Coronary artery (tissue), 2 donors: ENCODE data around the gene LEO1.
"Not testable (repeated sequence)": the region's sequence is repeated elsewhere in the genome, so short reads cannot be mapped to it uniquely, and the experiment has no call there.

Experiments used
- DNase-seq: peaks from one replicate; pipeline ENCODE4 v3.0.0-alpha.2; 2017; ENCODE audit warnings: low spot score
- H3K27ac ChIP-seq, 2 donors: fragments of 200-600 bp; sonication (generic); one replicate each; pipeline ENCODE4 v1.5.1; 2016 to 2019
- H3K4me3 ChIP-seq: fragments of 200-600 bp; sonication (generic); 2 replicates; pipeline ENCODE4 v1.5.1; 2016; ENCODE audit warnings: mild to moderate bottlenecking, moderate library complexity
- CTCF ChIP-seq: fragments of 200-600 bp; sonication (generic); IDR thresholded peaks from one replicate; pipeline ENCODE4 v1.5.1; 2019; ENCODE audit warnings: antibody characterized with exemption

The LEO1 gene

DNA sequence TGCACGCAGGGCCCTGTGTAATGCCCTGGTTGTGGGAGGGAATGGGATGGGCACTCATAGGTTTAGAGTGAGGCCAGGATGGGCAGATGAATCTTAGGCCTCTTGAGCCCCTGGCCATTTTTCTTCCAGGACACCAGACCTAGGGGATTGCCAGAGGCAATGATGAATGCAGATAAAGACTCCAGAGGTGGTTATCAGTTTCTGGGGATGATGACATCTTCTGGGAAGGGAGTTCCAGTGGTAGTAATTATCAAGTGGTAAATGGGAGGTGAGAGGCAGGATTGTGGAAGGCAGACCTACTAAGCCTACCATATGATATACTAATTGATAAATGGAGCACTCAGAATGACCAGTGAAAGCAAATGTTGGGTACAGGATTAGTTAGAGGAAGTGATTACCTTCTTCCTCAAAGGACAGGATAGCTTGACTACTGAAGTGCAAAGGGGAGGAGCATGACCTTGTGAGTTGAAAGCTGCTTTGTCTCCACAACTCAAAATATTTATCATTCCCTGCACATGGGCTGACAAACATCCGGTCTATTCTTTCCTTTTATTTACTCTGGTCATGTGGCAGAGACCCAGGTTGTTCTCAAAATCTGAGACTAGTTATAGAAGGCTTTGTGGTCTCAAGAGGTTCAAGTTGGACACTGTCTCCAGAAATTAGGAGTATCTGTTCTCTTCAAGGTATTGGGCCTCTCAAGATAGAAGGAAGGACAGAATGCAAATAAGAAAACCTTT lies 37.3 kb upstream of the LEO1 start:
- no peak overlapping the region for H3K4me3 ChIP-seq
- no peak for DNase-seq
- no peak overlapping the region for H3K27ac ChIP-seq
- no peak for TF ChIP-seq CTCF

- Histone ChIP-seq H3K4me3 (no peak overlapping the region), H3K27ac (no peak overlapping the region)
- no peak for TF ChIP-seq CTCF
- DNase-seq: no peak
These were observed 36.8 kb upstream of the LEO1 start for GRCh38 chr15:52008359-52008697.

- H3K4me3 ChIP-seq: no peak overlapping the region
- no peak for TF ChIP-seq CTCF
- no peak for DNase-seq
- H3K27ac ChIP-seq: no peak overlapping the region
These were observed 35.2 kb upstream of the LEO1 start for GRCh38 chr15:52006702-52007340.

- H3K27ac ChIP-seq: no peak overlapping the region
- no peak for DNase-seq
- no peak for TF ChIP-seq CTCF
These were observed 34.4 kb upstream of the LEO1 start for GRCh38 chr15:52005748-52006701.

GRCh38 chr15:52004806-52005205 lies 33.2 kb upstream of the LEO1 start:
- DNase-seq: no peak
- H3K27ac ChIP-seq: no peak overlapping the region
- no peak for TF ChIP-seq CTCF
- no peak overlapping the region for H3K4me3 ChIP-seq

More at GRCh38 chr15:52005748-52006701, 34.4 kb upstream of the LEO1 start:
- H3K4me3 ChIP-seq: no peak overlapping the region

DNA sequence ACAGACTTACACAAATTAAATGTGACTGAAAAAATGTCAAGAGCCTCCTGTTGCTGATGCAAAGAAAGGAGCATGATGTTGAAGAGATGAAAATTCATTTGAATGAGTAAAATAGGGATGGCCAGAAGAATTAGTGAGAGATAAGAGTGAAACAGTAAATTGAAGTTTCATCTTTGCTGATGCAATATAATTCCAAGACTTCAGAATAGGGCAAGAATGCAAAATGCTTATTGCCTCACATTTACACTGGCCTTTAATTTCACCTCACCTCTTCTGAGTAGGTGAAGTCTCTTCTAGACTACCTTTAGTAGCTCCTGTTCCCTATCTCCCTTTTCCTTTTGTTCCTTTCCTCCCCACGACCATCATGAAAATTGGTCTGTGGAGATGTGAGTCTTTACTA lies 32.1 kb upstream of the LEO1 start:
- no peak for DNase-seq
- H3K4me3 ChIP-seq: no peak overlapping the region
- no peak for TF ChIP-seq CTCF

DNA sequence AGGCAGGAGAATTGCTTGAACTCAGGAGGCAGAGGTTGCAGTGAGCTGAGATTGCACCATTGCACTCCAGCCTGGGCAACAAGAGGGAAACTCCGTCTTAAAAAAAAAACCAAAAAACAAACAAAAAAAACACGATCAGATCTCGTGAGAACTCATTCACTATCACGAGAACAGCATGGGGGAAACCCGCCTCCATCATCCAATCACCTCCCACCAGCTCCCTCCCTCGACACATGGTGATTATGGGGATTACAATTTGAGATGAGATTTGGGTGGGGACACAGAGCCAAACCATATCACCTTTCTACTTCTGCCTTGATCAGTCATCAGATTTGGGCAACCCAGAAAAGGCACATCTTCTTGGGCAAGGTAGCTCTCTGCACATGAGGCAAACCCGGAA lies 31.5 kb upstream of the LEO1 start:
- H3K4me3 ChIP-seq, H3K27ac ChIP-seq, DNase-seq: not testable (repeated sequence)

More for the DNA sequence above, 32.1 kb upstream of the LEO1 start:
- H3K27ac ChIP-seq: no peak overlapping the region
